GM10266 (cell line): Measurements from ENCODE around the gene GRB7.
A peak's percentile ranks its signal among the peaks of the same experiment; 100 is the strongest.

Experiments used
- DNase-seq: peaks from one replicate; pipeline ENCODE4 v3.0.0; 2012; ENCODE audit errors: extremely low spot score
- TF ChIP-seq, protein P1 (sequence below): IDR thresholded peaks from 2 replicates; pipeline ENCODE4 v1.5.1; 2012; ENCODE audit warnings: mild to moderate bottlenecking, low read depth; ENCODE audit not compliant: control insufficient read depth, insufficient read depth; ENCODE audit errors: missing control alignments

The GRB7 gene

DNA sequence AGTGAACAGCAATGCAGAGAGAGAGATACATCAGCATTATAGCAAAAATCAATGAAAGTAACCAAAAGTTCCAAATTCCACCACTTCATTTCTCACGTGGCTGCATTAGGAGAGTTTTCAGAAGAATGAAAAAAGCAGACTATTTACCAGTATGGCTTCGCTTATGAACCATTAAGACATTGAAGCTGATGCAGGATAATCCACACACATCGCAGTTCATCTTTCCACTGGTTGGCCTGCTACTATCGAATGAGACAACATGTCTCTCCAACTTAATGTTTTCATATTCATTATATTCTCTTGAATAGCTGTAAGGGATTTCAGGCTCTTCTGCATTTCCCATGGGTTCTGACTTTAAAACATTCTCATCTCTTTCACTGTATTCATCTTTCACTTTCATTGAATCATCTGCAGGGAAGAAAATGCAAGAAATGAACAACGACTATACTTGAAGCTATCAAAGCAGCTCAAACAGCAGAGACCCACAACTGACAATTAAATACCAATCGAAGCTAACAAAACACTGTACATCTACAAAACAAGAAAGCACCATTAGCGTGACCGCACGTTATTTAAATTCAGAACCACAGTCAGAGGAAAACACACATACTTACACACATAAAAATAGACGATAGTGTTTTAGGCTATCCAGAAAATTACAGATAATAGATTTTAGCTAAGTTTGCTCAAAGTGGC is 54.9 kb downstream of the GRB7 start:
- no peak for DNase-seq
- TF ChIP-seq, protein P1, sequence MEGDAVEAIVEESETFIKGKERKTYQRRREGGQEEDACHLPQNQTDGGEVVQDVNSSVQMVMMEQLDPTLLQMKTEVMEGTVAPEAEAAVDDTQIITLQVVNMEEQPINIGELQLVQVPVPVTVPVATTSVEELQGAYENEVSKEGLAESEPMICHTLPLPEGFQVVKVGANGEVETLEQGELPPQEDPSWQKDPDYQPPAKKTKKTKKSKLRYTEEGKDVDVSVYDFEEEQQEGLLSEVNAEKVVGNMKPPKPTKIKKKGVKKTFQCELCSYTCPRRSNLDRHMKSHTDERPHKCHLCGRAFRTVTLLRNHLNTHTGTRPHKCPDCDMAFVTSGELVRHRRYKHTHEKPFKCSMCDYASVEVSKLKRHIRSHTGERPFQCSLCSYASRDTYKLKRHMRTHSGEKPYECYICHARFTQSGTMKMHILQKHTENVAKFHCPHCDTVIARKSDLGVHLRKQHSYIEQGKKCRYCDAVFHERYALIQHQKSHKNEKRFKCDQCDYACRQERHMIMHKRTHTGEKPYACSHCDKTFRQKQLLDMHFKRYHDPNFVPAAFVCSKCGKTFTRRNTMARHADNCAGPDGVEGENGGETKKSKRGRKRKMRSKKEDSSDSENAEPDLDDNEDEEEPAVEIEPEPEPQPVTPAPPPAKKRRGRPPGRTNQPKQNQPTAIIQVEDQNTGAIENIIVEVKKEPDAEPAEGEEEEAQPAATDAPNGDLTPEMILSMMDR = no peak

DNA sequence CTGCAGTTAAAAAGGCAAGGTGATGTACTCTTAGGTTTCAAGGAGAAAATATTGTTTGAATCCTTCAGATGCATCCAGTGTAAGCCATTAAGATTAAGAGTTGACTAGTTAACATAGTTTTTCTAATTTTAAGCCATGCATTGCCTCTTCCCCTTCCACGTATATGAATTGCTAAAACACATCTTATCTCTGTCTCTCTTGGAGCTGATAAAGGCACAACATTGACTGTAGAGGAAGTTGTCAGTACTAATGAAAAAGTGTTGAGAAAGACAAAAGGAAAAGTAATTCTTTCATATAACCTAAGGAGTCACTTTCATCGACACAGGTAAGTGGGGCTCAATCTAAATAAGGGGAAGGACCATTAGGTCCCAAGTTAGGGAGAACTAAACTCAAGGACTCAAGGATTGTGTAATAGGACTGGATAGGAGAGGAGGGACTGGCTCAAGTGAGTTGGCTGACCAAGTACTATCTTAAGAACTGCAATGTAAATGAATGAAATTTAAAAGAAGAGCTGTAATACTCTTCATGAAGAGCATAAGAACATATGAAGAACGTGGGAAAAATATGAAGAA is 55.6 kb downstream of the GRB7 start:
- no peak for DNase-seq
- TF ChIP-seq, protein P1 = no peak

DNA sequence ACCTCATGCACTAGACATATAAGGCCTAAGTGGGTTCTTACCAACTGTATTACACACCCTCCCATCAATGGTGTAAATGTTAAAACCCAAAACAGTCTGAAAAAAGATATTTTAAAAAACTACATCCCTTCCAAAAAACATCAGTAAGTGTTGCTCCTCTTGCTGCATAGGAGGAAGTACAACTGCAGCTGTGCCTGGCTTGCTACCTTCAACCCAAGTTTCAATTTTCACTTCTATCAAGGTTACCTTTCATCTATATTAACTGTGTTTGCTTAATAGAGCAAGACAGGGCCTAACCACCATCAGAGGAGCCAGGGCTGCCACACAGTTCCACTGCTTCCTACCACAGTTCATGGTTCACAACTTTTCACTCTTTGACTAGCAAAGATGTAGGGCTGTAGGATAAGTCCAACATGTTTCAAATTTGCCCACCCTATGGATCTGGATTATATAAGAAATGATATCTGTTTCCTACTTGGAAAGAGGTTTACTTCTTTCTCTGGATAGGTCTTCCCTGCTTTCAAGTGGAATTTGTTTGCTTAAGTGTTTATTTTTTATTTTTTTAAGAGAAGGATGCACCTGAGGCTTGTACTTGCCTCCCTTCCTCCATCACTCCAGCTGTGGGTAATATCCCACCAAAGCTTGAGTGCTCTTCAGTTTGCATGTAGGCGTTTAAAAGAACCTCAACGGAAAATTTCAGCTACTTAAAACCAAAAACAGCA is 56.7 kb downstream of the GRB7 start:
- TF ChIP-seq, protein P1 = no peak
- peak; percentile 55 for DNase-seq
